ENCODE results near the gene HDHD2.
A peak's percentile ranks its signal among the peaks of the same experiment; 100 is the strongest.

HDHD2 gene

GRCh38 chr18:47175898-47176575 is 25.7 kb upstream of the HDHD2 start, which contains the start of gene IER3IP1:
TSS of gene IER3IP1 (minus strand) at chr18:47176364. CDS start at chr18:47176277, 87 bp downstream.
- Histone ChIP-seq H4K20me1 (ENCODE audit: insufficient read depth, low read length, poor library complexity, severe bottlenecking) (peaks cover 47% of the 10 kb centered on the region), H3F3A (ENCODE audit: low read depth) (no peaks in the 10 kb centered on the region), H2AFZ (ENCODE audit: low read length) (peak within 1 kb of the TSS; percentile 97), H3K4me1 (ENCODE audit: insufficient read depth, low read length, poor library complexity, severe bottlenecking) (peaks cover 41% of the 10 kb centered on the region), H3K4me2 (ENCODE audit: low read depth, low read length, poor library complexity, severe bottlenecking) (peak within 1 kb of the TSS; percentile 92), H3K36me3 (ENCODE audit: insufficient read depth, low read length) (no peaks in the 10 kb centered on the region), H3K9me2 (replicated peaks; ENCODE audit: low read depth, low read length) (no peaks in the 10 kb centered on the region), H3K9ac (ENCODE audit: low read depth, low read length, poor library complexity, severe bottlenecking) (peak within 1 kb of the TSS; percentile 96), H3K9me3 (ENCODE audit: insufficient read depth, low read depth, low read length) (no peaks in the 10 kb centered on the region), H3K79me2 (ENCODE audit: insufficient read depth, low read length) (peaks cover 50% of the 10 kb centered on the region), H3K4me3 (ENCODE audit: low read length, poor library complexity, severe bottlenecking) (peak within 1 kb of the TSS; percentile 92), H3K27me3 (ENCODE audit: insufficient read depth, low read length, poor library complexity, severe bottlenecking) (no peaks in the 10 kb centered on the region)
- TF ChIP-seq CTCF (conservative IDR thresholded peaks at IDR 0.05; ENCODE audit: low read length), result no peak; the same call in 1 of the 2 replicates
- no peak for TF ChIP-seq EZH2phosphoT487 (IDR thresholded peaks at IDR 0.05; ENCODE audit: borderline replicate concordance)

GRCh38 chr18:47175283-47175897 is 25.1 kb upstream of the HDHD2 start:
- Histone ChIP-seq H4K20me1 (ENCODE audit: insufficient read depth, low read length, poor library complexity, severe bottlenecking) (peaks cover 54% of the 10 kb centered on the region), H3K79me2 (ENCODE audit: insufficient read depth, low read length) (peaks cover 57% of the 10 kb centered on the region), H3K4me1 (ENCODE audit: insufficient read depth, low read length, poor library complexity, severe bottlenecking) (peaks cover 45% of the 10 kb centered on the region), H3K4me3 (ENCODE audit: low read length, poor library complexity, severe bottlenecking) (peak overlapping the region; percentile 92), H3K4me2 (ENCODE audit: low read depth, low read length, poor library complexity, severe bottlenecking) (peak overlapping the region; percentile 92), H3K36me3 (ENCODE audit: insufficient read depth, low read length) (no peaks in the 10 kb centered on the region), H3K9me2 (replicated peaks; ENCODE audit: low read depth, low read length) (no peaks in the 10 kb centered on the region), H3K9me3 (ENCODE audit: insufficient read depth, low read depth, low read length) (no peaks in the 10 kb centered on the region), H3F3A (ENCODE audit: low read depth) (no peaks in the 10 kb centered on the region), H3K9ac (ENCODE audit: low read depth, low read length, poor library complexity, severe bottlenecking) (peak overlapping the region; percentile 96), H2AFZ (ENCODE audit: low read length) (peak overlapping the region; percentile 97), H3K27me3 (ENCODE audit: insufficient read depth, low read length, poor library complexity, severe bottlenecking) (no peaks in the 10 kb centered on the region)
- TF ChIP-seq CTCF (conservative IDR thresholded peaks at IDR 0.05; ENCODE audit: low read length), result no peak
- TF ChIP-seq EZH2phosphoT487 (IDR thresholded peaks at IDR 0.05; ENCODE audit: borderline replicate concordance), result no peak

GRCh38 chr18:47174545-47175116 is 24.3 kb upstream of the HDHD2 start:
- Histone ChIP-seq H3K4me1 (ENCODE audit: insufficient read depth, low read length, poor library complexity, severe bottlenecking) (peaks cover 47% of the 10 kb centered on the region), H3K4me3 (ENCODE audit: low read length, poor library complexity, severe bottlenecking) (peak overlapping the region; percentile 92), H3K79me2 (ENCODE audit: insufficient read depth, low read length) (peaks cover 63% of the 10 kb centered on the region), H3K27me3 (ENCODE audit: insufficient read depth, low read length, poor library complexity, severe bottlenecking) (no peaks in the 10 kb centered on the region), H3K9ac (ENCODE audit: low read depth, low read length, poor library complexity, severe bottlenecking) (peak overlapping the region; percentile 96), H3F3A (ENCODE audit: low read depth) (no peaks in the 10 kb centered on the region), H3K9me3 (ENCODE audit: insufficient read depth, low read depth, low read length) (no peaks in the 10 kb centered on the region), H3K9me2 (replicated peaks; ENCODE audit: low read depth, low read length) (no peaks in the 10 kb centered on the region), H3K4me2 (ENCODE audit: low read depth, low read length, poor library complexity, severe bottlenecking) (peak overlapping the region; percentile 92), H2AFZ (ENCODE audit: low read length) (no peak overlapping the region), H3K36me3 (ENCODE audit: insufficient read depth, low read length) (no peaks in the 10 kb centered on the region), H4K20me1 (ENCODE audit: insufficient read depth, low read length, poor library complexity, severe bottlenecking) (peaks cover 62% of the 10 kb centered on the region)
- no peak for TF ChIP-seq EZH2phosphoT487 (IDR thresholded peaks at IDR 0.05; ENCODE audit: borderline replicate concordance)
- TF ChIP-seq CTCF (conservative IDR thresholded peaks at IDR 0.05; ENCODE audit: low read length), result no peak
